IPS-NIHi11 (cell line): Measurements from ENCODE around the gene TNFAIP2.
"Not testable (repeated sequence)": the region's sequence is repeated elsewhere in the genome, so short reads cannot be mapped to it uniquely, and the experiment has no call there.

Experiments used
- DNase-seq: peaks from one replicate; pipeline ENCODE4 v3.0.0; 2012; ENCODE audit warnings: mixed read lengths, low spot score

The TNFAIP2 gene

GRCh38 chr14:103155826-103156394 is 32.6 kb downstream of the TNFAIP2 start:
- no peak for DNase-seq

GRCh38 chr14:103156651-103157378 is 33.6 kb downstream of the TNFAIP2 start:
- peak; percentile 37 for DNase-seq

- no peak for DNase-seq
Observed at GRCh38 chr14:103157969-103158368, 34.7 kb downstream of the TNFAIP2 start.

- DNase-seq, result no peak
Observed at GRCh38 chr14:103158688-103159087, 35.4 kb downstream of the TNFAIP2 start.

- DNase-seq, result no peak
Observed at GRCh38 chr14:103160321-103161053, 37.2 kb downstream of the TNFAIP2 start.

- DNase-seq, result no peak
Observed at GRCh38 chr14:103161054-103161397, 37.8 kb downstream of the TNFAIP2 start.

GRCh38 chr14:103163199-103163598 is 39.9 kb downstream of the TNFAIP2 start:
- no peak for DNase-seq

GRCh38 chr14:103164006-103164405 is 40.7 kb downstream of the TNFAIP2 start:
- DNase-seq, result no peak

GRCh38 chr14:103164779-103165178 is 41.5 kb downstream of the TNFAIP2 start:
- no peak for DNase-seq

GRCh38 chr14:103165323-103165722 is 42.1 kb downstream of the TNFAIP2 start:
- no peak for DNase-seq

- no peak for DNase-seq
Observed at GRCh38 chr14:103169954-103170353, 46.7 kb downstream of the TNFAIP2 start.

- DNase-seq, result not testable (repeated sequence)
Observed at GRCh38 chr14:103171206-103171605, 47.9 kb downstream of the TNFAIP2 start.

- DNase-seq, result no peak
Observed at GRCh38 chr14:103172921-103173320, 49.7 kb downstream of the TNFAIP2 start.

- not testable (repeated sequence) for DNase-seq
Observed at GRCh38 chr14:103173887-103174286, 50.6 kb downstream of the TNFAIP2 start.

GRCh38 chr14:103176176-103176575 is 52.9 kb downstream of the TNFAIP2 start:
- not testable (repeated sequence) for DNase-seq

GRCh38 chr14:103177376-103177775 is 54.1 kb downstream of the TNFAIP2 start:
- no peak for DNase-seq

GRCh38 chr14:103178521-103178920 is 55.3 kb downstream of the TNFAIP2 start:
- DNase-seq, result no peak

- DNase-seq, result no peak
Observed at GRCh38 chr14:103179094-103179493, 55.8 kb downstream of the TNFAIP2 start.

- DNase-seq, result no peak
Observed at GRCh38 chr14:103180331-103180730, 57.1 kb downstream of the TNFAIP2 start.

- no peak for DNase-seq
Observed at GRCh38 chr14:103184046-103184445, 60.8 kb downstream of the TNFAIP2 start.

GRCh38 chr14:103185051-103186029 is 62.1 kb downstream of the TNFAIP2 start:
- DNase-seq, result peak; percentile 21

- no peak for DNase-seq
Observed at GRCh38 chr14:103186241-103186822, 63.1 kb downstream of the TNFAIP2 start.
